GM18508 (cell line): Measurements from ENCODE around the gene FBXL19.
"Not testable (repeated sequence)": the region's sequence is repeated elsewhere in the genome, so short reads cannot be mapped to it uniquely, and the experiment has no call there.

Experiments
- ATAC-seq: cut with Tn5 transposase; IDR thresholded peaks from one replicate; pipeline ENCODE4 v1.9.1; 2021; ENCODE audit warnings: moderate number of reproducible peaks; ENCODE audit not compliant: insufficient read depth, unreplicated experiment

The FBXL19 gene

DNA sequence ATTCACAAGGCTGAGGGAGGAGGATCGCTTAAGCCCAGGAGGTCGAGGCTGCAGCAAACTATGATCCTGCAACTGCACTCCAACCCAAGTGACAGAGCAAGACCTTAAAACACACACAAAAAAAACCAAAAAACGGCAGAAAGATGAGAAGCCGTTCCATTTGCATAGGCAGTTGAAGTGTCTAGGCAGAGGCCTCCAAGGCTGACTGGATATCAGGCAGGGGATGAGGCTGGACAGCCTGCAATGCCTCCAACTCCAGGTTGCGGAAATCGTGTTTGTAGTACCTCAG, 2.0 kb upstream of the FBXL19 start:
- no peak for ATAC-seq

DNA sequence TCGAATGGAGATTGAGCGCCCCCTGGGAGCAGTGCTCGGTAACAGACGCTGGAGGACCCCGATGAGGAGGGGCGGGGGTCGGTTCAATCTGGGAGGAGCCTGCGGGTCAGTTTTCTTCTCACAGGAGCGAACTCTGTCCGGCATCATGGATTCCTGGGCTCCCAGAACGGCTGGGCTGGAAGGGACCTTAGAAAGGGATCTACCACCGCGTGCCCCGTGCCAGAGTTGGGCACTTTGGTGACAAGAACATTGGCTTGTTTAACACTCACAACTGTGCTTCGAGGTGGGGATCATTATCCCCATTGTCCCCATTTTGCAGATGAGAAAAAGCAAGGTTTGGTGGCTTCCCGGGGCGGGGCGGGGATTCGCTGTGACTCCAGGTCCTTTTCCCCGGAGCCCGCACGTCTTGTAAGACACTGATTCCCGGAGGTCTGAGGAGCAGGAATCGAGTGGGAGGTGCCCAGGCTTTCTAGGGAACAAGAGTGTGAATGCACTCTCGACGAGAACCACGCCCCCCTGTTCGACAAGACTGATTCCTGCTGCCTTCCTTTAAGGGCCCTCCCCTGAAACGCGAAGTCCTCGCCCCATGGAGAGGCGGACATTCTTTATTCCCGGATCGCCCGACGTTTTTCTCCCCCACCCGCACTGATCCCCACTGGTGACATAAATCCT, 1.5 kb upstream of the FBXL19 start:
- ATAC-seq, result no peak

DNA sequence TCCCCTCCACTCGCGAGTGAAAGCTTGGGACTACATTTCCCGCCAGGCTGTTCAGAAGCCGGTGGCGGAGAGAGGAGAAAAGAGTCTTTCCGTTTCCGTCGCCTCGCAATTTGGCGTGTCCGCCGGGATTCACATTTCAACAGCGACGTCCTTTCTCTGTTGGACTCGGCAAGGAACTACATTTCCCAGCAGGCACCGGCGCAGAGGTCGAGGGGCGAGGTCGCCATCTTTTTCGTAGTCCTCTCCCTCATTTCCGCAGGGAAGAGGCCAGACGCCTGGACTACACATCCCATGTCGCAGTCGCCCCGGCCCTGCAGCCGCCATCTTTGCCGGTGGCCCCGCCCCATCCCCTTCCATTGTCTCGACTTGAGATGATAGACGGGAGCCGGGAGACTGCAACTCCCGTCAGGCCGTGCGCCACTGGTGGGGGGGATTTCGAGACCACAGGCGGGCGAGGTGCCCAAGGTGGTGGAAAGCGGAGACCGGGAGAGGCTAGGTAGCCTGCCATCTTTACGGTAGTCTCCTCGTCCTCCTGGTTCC, 882 bp upstream of the FBXL19 start:
- ATAC-seq, result peak; percentile 60

DNA sequence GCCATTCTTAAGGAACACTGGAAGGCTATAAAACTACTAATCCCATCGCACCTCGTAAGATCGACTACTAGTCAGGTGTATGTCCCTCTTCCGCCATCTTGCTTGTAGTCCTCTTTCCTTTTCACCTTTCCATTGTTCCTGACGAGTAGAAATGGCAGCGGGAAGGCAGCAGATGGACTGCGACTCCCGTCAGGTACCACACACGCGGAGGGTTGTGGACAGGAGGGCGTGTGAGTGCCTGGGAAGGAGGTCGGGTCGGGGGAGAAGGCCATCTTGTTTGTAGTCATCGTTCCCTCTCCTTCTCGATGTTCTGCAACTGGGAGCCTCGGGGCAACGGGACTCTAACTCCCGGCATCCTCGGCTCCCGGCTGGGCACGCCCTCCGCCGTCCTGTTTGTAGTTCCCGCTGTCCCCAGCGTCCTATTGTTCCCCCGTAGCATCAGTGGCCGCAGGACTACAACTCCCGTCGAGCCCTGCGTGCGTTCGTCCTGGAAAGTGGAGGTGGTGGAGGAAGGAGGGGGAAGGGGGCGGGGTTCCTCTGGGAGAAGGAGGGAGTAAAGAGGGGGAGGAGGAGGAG, 324 bp upstream of the FBXL19 start:
- ATAC-seq, result peak; percentile 57

DNA sequence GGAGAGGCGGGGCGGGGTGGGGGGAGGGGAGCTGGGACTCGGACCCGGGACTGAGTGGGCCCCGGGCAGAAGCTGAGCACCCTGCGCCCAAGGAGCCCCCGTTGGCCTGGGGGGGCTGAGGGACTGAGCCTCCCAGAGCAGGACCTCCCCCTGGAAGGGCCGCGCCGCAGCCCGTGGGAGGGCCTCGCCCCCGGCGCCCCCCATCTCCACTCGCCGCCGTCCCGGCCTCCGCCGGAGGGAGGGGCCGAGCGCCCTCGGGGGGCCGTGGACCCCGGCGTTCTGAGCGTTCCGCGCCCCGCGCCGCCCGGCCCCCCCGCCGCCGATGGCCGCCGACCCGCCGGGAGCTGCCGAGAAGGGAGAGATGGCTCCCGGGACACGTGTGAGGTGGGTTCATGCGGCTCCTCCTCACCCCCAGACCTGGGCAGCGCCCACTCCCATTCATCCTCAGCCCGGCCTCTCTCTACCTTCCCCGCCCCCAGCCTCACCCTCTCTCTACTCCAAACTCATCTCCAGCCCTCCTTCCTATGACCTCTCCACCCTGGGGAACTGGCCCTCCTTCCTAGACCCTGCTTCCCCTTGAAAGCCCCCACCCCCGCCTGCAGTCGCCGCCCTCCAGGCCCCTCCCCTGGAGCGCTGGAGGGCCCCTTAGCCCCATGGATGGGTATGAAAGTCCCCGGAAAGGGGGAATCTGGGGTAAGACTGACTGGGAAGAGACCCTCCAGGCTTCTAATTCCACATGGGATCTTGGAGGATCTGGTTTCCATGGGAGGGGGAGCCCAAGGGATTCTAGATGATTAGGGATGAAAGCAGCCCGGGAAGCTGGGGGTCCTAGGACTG, 922 bp downstream of the FBXL19 start:
- no peak for ATAC-seq

DNA sequence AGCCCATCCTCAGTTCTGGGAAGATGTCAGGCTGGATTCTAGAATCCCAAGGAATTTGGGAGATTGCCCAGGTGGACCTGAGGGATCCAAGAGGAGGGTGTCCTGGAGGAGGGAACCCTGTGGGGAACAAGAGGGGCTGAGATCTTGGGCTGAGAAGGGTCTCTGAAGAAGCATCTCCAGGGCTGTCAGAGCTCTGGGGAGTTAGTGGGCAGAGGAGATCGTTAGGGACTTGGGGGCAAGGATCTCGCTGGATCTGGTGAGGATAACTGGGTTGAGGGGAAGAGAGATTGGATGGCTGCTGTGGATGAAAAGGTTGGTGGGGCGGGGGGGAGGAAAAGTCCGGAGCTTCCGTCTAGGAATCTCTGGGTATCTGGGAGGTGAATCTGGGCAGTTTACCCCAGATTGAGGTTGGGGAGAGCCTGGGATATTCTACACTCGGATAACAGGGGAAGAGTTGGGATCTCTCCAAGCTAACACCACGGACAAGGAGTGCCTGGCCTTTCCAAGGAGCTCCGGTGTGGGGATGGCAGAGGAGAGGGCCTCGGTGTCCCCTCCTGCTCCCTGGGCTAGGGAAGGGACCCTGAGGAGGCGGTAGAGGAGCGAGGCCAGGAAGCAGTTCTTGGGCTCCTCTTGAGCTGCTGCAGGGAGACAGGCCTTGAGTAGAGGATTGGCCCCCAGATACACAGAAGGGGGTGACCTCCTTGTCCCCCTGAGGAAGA, 1.7 kb downstream of the FBXL19 start:
- no peak for ATAC-seq

DNA sequence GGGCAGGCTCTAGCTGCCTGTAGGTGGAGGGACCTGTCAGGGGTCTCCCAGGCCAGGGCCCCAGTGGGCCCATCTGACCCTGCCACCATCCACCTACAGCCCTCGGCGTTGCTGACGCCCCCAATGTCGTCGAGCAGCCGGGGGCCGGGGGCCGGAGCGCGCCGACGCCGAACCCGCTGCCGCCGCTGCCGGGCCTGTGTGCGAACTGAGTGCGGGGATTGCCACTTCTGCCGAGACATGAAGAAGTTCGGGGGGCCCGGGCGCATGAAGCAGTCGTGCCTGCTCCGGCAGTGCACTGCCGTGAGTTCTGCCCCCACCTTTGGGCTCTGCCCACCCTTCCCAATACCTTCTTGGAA, 2.2 kb downstream of the FBXL19 start:
- no peak for ATAC-seq

DNA sequence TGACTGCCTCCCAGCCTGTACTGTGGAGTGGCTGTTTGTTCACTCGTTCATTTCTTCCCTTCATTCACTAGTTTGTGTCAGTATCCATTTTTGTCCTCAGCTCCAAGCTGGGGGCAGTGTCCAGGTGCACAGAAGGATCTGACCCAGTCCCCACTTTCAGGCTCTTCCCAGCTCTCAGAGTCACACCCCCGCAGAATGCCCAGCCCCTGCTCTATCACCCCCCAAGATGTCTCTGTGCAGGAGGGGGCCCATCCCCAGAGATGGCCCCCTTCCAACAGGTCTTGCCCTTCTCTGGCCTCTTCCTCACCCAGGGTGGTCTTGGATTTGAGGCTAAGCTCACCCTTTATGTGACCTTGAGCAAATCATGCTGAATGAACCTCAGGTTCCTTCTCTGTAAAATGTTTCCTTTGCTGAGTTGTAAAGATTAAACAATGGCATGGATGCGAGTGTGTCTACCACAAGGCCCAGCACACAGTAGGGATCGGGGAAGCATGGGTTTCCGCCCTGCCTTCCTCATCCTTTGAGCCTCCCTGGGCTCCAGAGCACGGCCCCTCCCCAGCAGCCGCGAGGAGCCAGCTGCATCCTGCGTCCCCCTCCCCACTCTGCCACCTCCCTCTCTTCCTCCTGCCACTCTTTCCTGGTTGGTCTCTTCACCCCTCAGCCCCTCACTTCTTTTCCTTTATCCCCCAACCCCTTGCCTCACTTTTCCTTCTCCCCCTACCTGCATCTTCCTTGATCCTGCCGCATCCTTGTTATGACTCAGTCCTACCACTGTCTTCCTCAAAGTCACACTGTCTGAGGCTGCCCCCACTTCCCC, 2.8 kb downstream of the FBXL19 start:
- ATAC-seq, result no peak

DNA sequence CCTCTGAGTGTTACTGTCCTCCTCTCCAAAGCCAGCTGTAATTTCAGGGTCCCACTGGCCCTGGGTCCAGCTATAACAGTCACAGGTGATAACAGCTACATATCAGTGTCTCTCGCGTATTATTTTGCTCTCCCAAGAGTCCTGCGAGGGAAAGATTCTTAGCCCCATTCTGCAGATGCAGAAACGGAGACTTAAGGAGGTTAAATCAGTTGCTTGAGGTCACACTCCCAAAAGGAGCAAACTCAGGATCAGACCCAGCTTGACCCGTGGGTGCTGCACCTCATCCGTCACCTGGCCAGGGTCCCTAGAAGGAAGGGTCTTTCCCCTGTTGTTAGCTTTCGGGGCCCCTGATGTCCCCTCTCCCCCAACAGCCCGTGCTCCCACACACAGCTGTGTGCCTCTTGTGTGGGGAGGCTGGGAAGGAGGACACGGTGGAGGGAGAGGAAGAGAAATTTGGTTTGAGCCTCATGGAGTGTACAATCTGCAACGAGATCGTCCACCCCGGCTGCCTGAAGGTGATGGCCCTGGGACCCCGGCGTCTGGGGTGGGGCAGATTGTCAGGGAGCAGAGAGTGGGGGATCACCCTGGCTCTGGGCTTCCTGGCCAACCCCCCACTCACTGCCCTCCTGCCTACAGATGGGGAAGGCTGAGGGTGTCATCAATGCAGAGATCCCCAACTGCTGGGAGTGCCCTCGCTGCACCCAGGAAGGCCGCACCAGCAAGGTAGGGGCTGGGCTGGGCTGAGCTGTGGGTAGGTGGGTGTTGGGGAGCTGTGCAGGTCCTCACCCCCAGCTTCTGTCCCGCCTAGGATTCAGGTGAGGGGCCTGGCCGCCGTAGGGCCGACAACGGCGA, 3.8 kb downstream of the FBXL19 start:
- ATAC-seq, result no peak

DNA sequence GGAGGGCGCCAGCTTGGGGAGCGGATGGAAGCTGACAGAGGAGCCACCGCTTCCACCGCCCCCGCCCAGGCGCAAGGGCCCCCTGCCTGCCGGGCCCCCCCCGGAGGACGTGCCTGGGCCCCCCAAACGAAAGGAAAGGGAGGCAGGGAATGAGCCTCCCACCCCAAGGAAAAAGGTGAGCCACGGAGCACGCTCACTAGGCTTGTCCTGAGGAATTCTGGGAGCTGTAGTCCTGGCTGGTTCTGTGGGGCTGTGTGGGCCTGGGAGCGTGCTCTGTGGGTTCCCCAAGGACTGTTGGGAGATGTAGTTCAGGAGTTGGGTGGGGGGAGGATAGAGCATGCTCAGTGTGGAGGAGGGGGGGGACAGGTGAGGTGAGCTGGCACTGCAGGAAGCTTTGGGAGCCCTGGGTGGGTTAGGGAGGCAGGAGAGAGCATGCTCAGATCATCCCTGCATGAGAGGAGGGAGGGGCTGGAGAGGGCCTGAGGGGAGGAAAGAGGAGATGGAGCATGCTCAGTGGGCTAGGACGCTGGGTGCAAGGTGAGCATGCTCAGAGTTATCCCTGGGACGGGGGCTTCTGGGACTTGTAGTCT, 4.5 kb downstream of the FBXL19 start:
- no peak for ATAC-seq

DNA sequence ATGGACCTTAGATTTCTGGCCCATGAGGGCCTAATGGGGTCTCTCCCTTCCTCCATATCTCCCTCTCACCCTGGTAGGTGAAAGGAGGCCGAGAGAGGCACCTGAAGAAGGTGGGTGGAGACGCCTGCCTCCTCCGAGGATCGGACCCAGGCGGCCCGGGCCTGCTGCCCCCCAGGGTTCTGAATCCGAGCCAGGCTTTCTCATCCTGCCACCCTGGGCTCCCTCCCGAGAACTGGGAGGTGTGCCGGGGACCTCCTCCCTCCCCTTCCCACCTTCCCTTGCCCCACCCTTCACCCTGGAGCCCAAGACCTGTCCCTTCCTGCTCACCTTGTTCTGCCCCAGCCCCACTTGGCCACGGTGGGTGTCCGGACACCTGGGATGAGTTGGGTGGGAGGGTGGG, 5.0 kb downstream of the FBXL19 start:
- no peak for ATAC-seq

DNA sequence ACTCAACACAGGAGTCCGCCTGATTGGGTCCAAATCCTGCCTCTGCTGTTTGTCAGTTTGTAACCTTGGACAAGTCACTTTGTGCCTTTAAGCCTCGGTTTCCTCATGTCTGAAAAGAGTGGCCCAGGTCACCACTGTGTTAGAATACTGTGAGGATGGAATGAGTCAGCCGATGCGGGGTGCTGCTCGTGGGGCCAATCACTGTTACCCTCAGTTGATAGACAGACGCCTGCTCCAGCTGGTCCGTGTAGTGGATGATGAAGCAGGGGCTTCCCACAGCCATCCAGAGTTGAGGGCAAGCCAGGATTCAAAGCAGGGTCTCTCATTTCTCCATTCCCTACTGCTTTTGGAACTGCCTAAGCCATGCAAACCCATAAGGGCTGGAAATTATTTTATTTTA, 5.8 kb downstream of the FBXL19 start:
- ATAC-seq, result no peak

DNA sequence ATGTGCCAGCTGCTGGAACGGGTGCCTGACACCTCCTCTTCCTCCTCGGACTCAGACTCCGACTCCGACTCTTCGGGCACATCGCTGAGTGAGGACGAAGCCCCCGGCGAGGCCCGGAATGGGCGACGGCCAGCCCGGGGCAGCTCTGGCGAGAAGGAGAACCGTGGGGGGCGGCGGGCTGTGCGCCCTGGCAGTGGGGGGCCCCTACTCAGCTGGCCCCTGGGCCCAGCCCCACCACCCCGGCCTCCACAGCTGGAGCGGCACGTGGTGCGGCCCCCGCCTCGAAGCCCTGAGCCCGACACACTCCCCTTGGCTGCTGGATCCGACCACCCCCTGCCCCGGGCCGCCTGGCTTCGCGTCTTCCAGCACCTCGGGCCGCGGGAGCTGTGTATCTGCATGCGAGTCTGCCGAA, 6.8 kb downstream of the FBXL19 start:
- no peak for ATAC-seq

DNA sequence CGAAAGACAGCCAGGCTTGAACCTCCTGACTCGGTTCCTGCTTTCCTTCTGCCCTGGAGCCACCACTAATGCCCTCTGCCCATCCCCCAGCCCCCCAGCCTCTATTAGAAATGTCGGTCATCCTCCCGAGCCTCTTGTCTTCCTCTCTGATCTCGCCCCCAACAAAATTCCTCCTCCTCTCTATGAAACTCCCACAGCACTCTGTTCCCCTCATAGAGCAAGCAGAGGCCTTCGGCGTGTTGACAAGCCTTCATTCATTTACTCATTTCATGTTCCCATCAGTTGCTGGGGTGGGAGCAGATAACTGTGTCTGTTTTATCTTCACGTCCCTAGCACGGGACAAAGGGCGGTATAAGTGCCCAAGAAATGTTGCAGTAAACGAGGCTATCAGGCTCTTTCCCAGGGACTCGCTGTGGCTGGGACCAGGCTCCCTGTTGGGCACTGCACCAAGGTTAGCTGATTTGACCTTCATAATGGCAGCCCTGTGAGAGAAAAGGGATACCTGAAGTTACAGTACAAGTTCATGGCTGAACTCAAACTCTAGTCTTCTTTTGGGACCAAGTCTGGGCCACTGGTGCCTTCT, 7.8 kb downstream of the FBXL19 start:
- no peak for ATAC-seq

DNA sequence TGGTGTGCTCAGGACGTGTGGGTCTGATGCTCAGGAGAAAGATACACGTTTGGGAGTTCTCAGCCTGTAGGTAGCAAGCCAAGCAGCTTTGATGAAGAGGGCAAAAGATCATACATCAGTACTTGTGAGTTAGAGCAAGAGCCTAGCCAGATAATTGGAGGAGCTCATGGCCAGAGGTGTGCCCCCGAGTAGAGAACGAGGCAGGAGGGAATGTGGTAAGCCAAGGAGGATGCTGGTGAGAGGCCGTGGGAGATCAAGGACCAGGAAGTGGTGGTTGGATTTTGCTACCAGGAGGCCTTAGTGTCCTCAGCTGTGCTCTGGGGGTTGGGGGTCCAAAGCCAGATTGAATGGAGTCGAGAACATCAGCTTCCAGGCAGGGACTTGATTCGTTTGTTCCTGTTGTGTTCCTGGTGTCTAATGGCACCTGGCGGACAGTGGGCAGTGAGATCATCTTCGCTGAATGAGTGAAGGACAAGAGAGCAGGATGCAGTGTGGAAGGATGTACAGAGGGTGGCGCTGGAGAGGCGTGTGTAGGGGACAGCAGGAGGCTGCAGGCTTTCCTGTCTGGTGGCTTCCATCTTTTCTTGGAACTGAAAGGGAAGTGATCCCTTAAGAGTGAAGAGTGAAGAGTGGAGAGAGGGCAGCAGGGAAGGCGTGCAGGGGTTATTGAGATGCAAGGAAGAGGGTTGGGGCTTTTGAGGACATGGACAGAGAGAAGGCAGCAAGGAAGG, 11.6 kb downstream of the FBXL19 start:
- no peak for ATAC-seq

DNA sequence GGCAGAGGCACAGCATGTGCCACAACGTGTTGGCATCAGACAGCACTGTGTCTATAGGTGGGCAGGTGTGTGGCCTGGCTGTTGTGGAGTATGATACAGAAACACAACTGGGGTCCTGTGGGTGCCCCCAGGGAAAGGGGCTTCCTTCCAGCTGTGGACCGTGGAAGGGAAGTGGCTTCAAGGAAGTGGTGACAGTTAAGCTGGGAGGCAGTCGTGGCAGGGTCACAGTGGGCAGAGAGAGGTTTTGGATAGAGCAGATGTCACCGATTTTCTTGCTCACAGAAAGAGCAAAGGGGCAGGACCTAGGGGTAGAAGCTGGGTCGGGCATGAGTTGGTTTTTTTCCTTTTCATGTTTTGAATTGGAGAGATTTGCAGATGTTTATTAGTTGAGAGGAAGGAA, 14.3 kb downstream of the FBXL19 start:
- ATAC-seq, result no peak

DNA sequence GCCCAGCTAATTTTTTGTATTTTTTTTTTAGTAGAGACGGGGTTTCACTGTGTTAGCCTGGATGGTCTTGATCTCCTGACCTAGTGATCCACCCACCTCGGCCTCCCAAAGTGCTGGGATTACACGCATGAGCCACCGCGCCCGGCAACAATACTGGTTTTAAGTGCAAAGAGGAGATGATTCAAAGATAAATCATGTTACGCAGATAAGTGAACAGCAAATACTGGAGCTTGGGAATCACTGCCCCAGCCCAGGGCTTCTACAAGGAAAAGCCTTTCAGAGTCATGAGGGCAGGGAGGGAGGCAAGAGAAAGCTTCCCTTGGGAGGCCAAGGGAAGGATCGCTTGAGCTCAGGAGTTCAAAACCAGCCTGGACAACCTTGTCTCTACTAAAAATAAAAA, 16.2 kb downstream of the FBXL19 start:
- not testable (repeated sequence) for ATAC-seq
